IMR-90 (cell line): ENCODE data around the gene TATDN2.

Source experiments
- CTCF ChIP-seq: conservative IDR thresholded peaks from 2 replicates; pipeline ENCODE4 v1.5.1; 2012; ENCODE audit warnings: mild to moderate bottlenecking, low read depth, low read length, improper control_type of control experiment
- RFX5 ChIP-seq: IDR thresholded peaks from 2 replicates; pipeline ENCODE4 v1.8.0; 2012; ENCODE audit warnings: low read depth, mild to moderate bottlenecking, low read length, moderate library complexity

GRCh38 chr3:10291641-10292040 lies 43.4 kb downstream of the TATDN2 start:
- no peak for TF ChIP-seq CTCF
- no peak for TF ChIP-seq RFX5
